ENCODE results near the gene KCTD2.

Gene KCTD2

GRCh38 chr17:75087182-75087557, 40.1 kb downstream of the KCTD2 start:
- peak overlapping the region; percentile 73 to 83 for H3K4me3 ChIP-seq (ENCODE audit: low read depth in 1 of 2, low read length in 2 of 2)
- peak overlapping the region; percentile 75 to 92 for H3K9ac ChIP-seq (ENCODE audit: low read depth in 1 of 2, low read length in 2 of 2)
- no peaks in the 10 kb centered on the region for H3K27me3 ChIP-seq (ENCODE audit: control insufficient read depth in 1 of 2, insufficient read depth in 2 of 2, low read length in 2 of 2)
- H3K4me1 ChIP-seq (ENCODE audit: control insufficient read depth in 1 of 2, insufficient read depth in 2 of 2, low read length in 2 of 2) = peaks cover 47 to 54% of the 10 kb centered on the region in 2 donors
- H3K27ac ChIP-seq (ENCODE audit: low read depth, low read length) = peak overlapping the region; percentile 94
- no peaks in the 10 kb centered on the region for H3K9me3 ChIP-seq (ENCODE audit: control insufficient read depth in 1 of 2, low read length in 2 of 2)
- no peaks in the 10 kb centered on the region for H3K36me3 ChIP-seq (ENCODE audit: control insufficient read depth in 1 of 2, insufficient read depth in 2 of 2, low read length in 2 of 2)

GRCh38 chr17:75087558-75088453, 40.8 kb downstream of the KCTD2 start, which contains the start of gene SLC16A5:
Gene SLC16A5, plus strand, starts transcription at chr17:75087954. Its CDS starts 5,683 bp downstream, at chr17:75093637.
- H3K36me3 ChIP-seq (ENCODE audit: control insufficient read depth in 1 of 2, insufficient read depth in 2 of 2, low read length in 2 of 2) = no peaks in the 10 kb centered on the region
- no peaks in the 10 kb centered on the region for H3K27me3 ChIP-seq (ENCODE audit: control insufficient read depth in 1 of 2, insufficient read depth in 2 of 2, low read length in 2 of 2)
- H3K4me3 ChIP-seq (ENCODE audit: low read depth in 1 of 2, low read length in 2 of 2) = peak within 1 kb of the TSS; percentile 73 to 83
- H3K9ac ChIP-seq (ENCODE audit: low read depth in 1 of 2, low read length in 2 of 2) = peak within 1 kb of the TSS; percentile 75 to 92
- H3K27ac ChIP-seq (ENCODE audit: low read depth, low read length) = peak within 1 kb of the TSS; percentile 94
- peaks cover 54 to 60% of the 10 kb centered on the region in 2 donors for H3K4me1 ChIP-seq (ENCODE audit: control insufficient read depth in 1 of 2, insufficient read depth in 2 of 2, low read length in 2 of 2)
- no peaks in the 10 kb centered on the region for H3K9me3 ChIP-seq (ENCODE audit: control insufficient read depth in 1 of 2, low read length in 2 of 2)

GRCh38 chr17:75088465-75089417, 41.7 kb downstream of the KCTD2 start:
- H3K4me1 ChIP-seq (ENCODE audit: control insufficient read depth in 1 of 2, insufficient read depth in 2 of 2, low read length in 2 of 2) = peaks cover 62 to 68% of the 10 kb centered on the region in 2 donors

GRCh38 chr17:75090871-75091854, 44.1 kb downstream of the KCTD2 start:
- H3K9ac ChIP-seq (ENCODE audit: low read depth in 1 of 2, low read length in 2 of 2) = peak overlapping the region; percentile 65 to 70
- H3K4me1 ChIP-seq (ENCODE audit: control insufficient read depth in 1 of 2, insufficient read depth in 2 of 2, low read length in 2 of 2) = peaks cover 60 to 76% of the 10 kb centered on the region in 2 donors
- H3K27me3 ChIP-seq (ENCODE audit: control insufficient read depth in 1 of 2, insufficient read depth in 2 of 2, low read length in 2 of 2) = no peaks in the 10 kb centered on the region
- H3K36me3 ChIP-seq (ENCODE audit: control insufficient read depth in 1 of 2, insufficient read depth in 2 of 2, low read length in 2 of 2) = no peaks in the 10 kb centered on the region
- peak overlapping the region; percentile 95 for H3K27ac ChIP-seq (ENCODE audit: low read depth, low read length)
- H3K4me3 ChIP-seq (ENCODE audit: low read depth in 1 of 2, low read length in 2 of 2) = peak overlapping the region; percentile 11 to 60
- H3K9me3 ChIP-seq (ENCODE audit: control insufficient read depth in 1 of 2, low read length in 2 of 2) = no peaks in the 10 kb centered on the region

More at GRCh38 chr17:75088465-75089417, 41.7 kb downstream of the KCTD2 start:
- peak overlapping the region; percentile 75 to 92 for H3K9ac ChIP-seq (ENCODE audit: low read depth in 1 of 2, low read length in 2 of 2)
- H3K27me3 ChIP-seq (ENCODE audit: control insufficient read depth in 1 of 2, insufficient read depth in 2 of 2, low read length in 2 of 2) = no peaks in the 10 kb centered on the region
- H3K36me3 ChIP-seq (ENCODE audit: control insufficient read depth in 1 of 2, insufficient read depth in 2 of 2, low read length in 2 of 2) = no peaks in the 10 kb centered on the region
- H3K4me3 ChIP-seq (ENCODE audit: low read depth in 1 of 2, low read length in 2 of 2) = peak overlapping the region; percentile 73 to 83
- peak overlapping the region; percentile 94 for H3K27ac ChIP-seq (ENCODE audit: low read depth, low read length)
- H3K9me3 ChIP-seq (ENCODE audit: control insufficient read depth in 1 of 2, low read length in 2 of 2) = no peaks in the 10 kb centered on the region

- Histone ChIP-seq H3K4me3 (ENCODE audit: low read depth in 1 of 2, low read length in 2 of 2) (peak overlapping the region; percentile 11 to 60), H3K4me1 (ENCODE audit: control insufficient read depth in 1 of 2, insufficient read depth in 2 of 2, low read length in 2 of 2) (peaks cover 53 to 70% of the 10 kb centered on the region in 2 donors), H3K9ac (ENCODE audit: low read depth in 1 of 2, low read length in 2 of 2) (peak overlapping the region; percentile 65 to 70), H3K9me3 (ENCODE audit: control insufficient read depth in 1 of 2, low read length in 2 of 2) (no peaks in the 10 kb centered on the region), H3K36me3 (ENCODE audit: control insufficient read depth in 1 of 2, insufficient read depth in 2 of 2, low read length in 2 of 2) (no peaks in the 10 kb centered on the region), H3K27ac (ENCODE audit: low read depth, low read length) (peak overlapping the region; percentile 95), H3K27me3 (ENCODE audit: control insufficient read depth in 1 of 2, insufficient read depth in 2 of 2, low read length in 2 of 2) (no peaks in the 10 kb centered on the region)
Observed at GRCh38 chr17:75091855-75092327, 44.9 kb downstream of the KCTD2 start.

GRCh38 chr17:75093548-75094158, 46.6 kb downstream of the KCTD2 start:
- H3K9me3 ChIP-seq (ENCODE audit: control insufficient read depth in 1 of 2, low read length in 2 of 2) = no peaks in the 10 kb centered on the region
- peaks cover 0 to 13% of the 10 kb centered on the region in 2 donors for H3K36me3 ChIP-seq (ENCODE audit: control insufficient read depth in 1 of 2, insufficient read depth in 2 of 2, low read length in 2 of 2)
- peak overlapping the region; percentile 32 for H3K27ac ChIP-seq (ENCODE audit: low read depth, low read length)
- H3K9ac ChIP-seq (ENCODE audit: low read depth in 1 of 2, low read length in 2 of 2) = peak overlapping the region; percentile 51 to 65
- H3K4me1 ChIP-seq (ENCODE audit: control insufficient read depth in 1 of 2, insufficient read depth in 2 of 2, low read length in 2 of 2) = peaks cover 44 to 58% of the 10 kb centered on the region in 2 donors
- no peak overlapping the region for H3K4me3 ChIP-seq (ENCODE audit: low read depth in 1 of 2, low read length in 2 of 2)
- no peaks in the 10 kb centered on the region for H3K27me3 ChIP-seq (ENCODE audit: control insufficient read depth in 1 of 2, insufficient read depth in 2 of 2, low read length in 2 of 2)

- no peak overlapping the region for H3K27ac ChIP-seq (ENCODE audit: low read depth, low read length)
- H3K9me3 ChIP-seq (ENCODE audit: control insufficient read depth in 1 of 2, low read length in 2 of 2) = no peaks in the 10 kb centered on the region
- H3K4me3 ChIP-seq (ENCODE audit: low read depth in 1 of 2, low read length in 2 of 2) = no peak overlapping the region
- no peak overlapping the region for H3K9ac ChIP-seq (ENCODE audit: low read depth in 1 of 2, low read length in 2 of 2)
- peaks cover 0 to 21% of the 10 kb centered on the region in 2 donors for H3K36me3 ChIP-seq (ENCODE audit: control insufficient read depth in 1 of 2, insufficient read depth in 2 of 2, low read length in 2 of 2)
- H3K27me3 ChIP-seq (ENCODE audit: control insufficient read depth in 1 of 2, insufficient read depth in 2 of 2, low read length in 2 of 2) = no peaks in the 10 kb centered on the region
- peaks cover 36 to 50% of the 10 kb centered on the region in 2 donors for H3K4me1 ChIP-seq (ENCODE audit: control insufficient read depth in 1 of 2, insufficient read depth in 2 of 2, low read length in 2 of 2)
Observed at GRCh38 chr17:75094871-75095399, 47.9 kb downstream of the KCTD2 start.

- Histone ChIP-seq H3K27me3 (ENCODE audit: control insufficient read depth in 1 of 2, insufficient read depth in 2 of 2, low read length in 2 of 2) (no peaks in the 10 kb centered on the region), H3K36me3 (ENCODE audit: control insufficient read depth in 1 of 2, insufficient read depth in 2 of 2, low read length in 2 of 2) (peaks cover 0 to 29% of the 10 kb centered on the region in 2 donors), H3K27ac (ENCODE audit: low read depth, low read length) (peak overlapping the region; percentile 77), H3K4me1 (ENCODE audit: control insufficient read depth in 1 of 2, insufficient read depth in 2 of 2, low read length in 2 of 2) (peaks cover 31 to 42% of the 10 kb centered on the region in 2 donors), H3K9ac (ENCODE audit: low read depth in 1 of 2, low read length in 2 of 2) (no peak overlapping the region), H3K4me3 (ENCODE audit: low read depth in 1 of 2, low read length in 2 of 2) (no peak overlapping the region), H3K9me3 (ENCODE audit: control insufficient read depth in 1 of 2, low read length in 2 of 2) (no peaks in the 10 kb centered on the region)
Observed at GRCh38 chr17:75096082-75096625, 49.1 kb downstream of the KCTD2 start.
